HCT116 (cell line): ENCODE measurements around the gene CBLIF. TPM values are rescaled to one million over a fixed set of nuclear protein-coding genes. Genes with fewer than 3 reads are reported as not detected.

ENCODE experiments used
- ATAC-seq: fragments of 200-7000 bp; cut with Tn5 transposase; 2 replicates; pipeline ENCODE4 v1.9.1; 2020; ENCODE audit warnings: mild to moderate bottlenecking, moderate library complexity
- BruUV-seq: library from RNA; stranded (reverse); fragments of 400-500 nt; replicated peaks from 2 replicates; lab custom pipeline; 2021; lab: Mats Ljungman, UMichigan
- CTCF ChIA-PET: fragments of 300-600 bp; sonication (Branson Sonifier 250); formaldehyde crosslinking; loops from one replicate; lab custom pipeline; 2021; ENCODE audit warnings: antibody characterized with exemption; lab: Charles Lee
- POLR2A ChIA-PET: fragments of 300-600, 350-600 bp; sonication (Branson Sonifier 250); formaldehyde crosslinking; loops from one replicate; lab custom pipeline; 2021; ENCODE audit warnings: antibody characterized with exemption; lab: Charles Lee
- RAD21 ChIA-PET, 2 experiments: fragments of 300-600 bp; sonication (Branson Sonifier 250); formaldehyde crosslinking; loops; one replicate each; lab custom pipeline; 2023; ENCODE audit warnings: low total read pairs in 2 of 2; ENCODE audit not compliant: uncharacterized antibody in 2 of 2, unreplicated experiment in 2 of 2, low non-redundant PET in 1 of 2; lab: Charles Lee
- DNase-seq: peaks from one replicate; pipeline ENCODE4 v3.0.0-alpha.2; 2010; ENCODE audit warnings: low read depth, low spot score
- H2AFZ ChIP-seq: fragments of 200-600 bp; shearing (Covaris generic), sonication (generic); 2 replicates; pipeline ENCODE4 v1.6.1; 2017; ENCODE audit warnings: low read depth, mixed run types, mixed read lengths, antibody characterized with exemption, low read length; ENCODE audit not compliant: poor library complexity, severe bottlenecking
- H3K27ac ChIP-seq: 2 replicates; pipeline ENCODE4 v1.5.1; 2012; ENCODE audit warnings: low read depth, low read length
- H3K27me3 ChIP-seq: fragments of 200-600 bp; sonication (generic); 2 replicates; pipeline ENCODE4 v1.6.1; 2016; ENCODE audit warnings: mixed run types, low read length, mixed read lengths; ENCODE audit not compliant: insufficient read depth
- H3K36me3 ChIP-seq, 2 experiments: fragments of 200-500 bp in 1 of 2; fragments of 200-600 bp in 1 of 2; sonication (Bioruptor generic) in 1 of 2; sonication (generic) in 1 of 2; 2 replicates each; pipeline versions ENCODE4 v1.5.1 to v1.6.1; 2014 to 2016; ENCODE audit warnings: low read length in 2 of 2, inconsistent platforms in 1 of 2, mixed read lengths in 1 of 2, mixed run types in 1 of 2; ENCODE audit not compliant: insufficient read depth in 2 of 2, control insufficient read depth in 1 of 2
- H3K4me1 ChIP-seq, 2 experiments: fragments of 200-600 bp in 1 of 2; sonication (generic) in 1 of 2; 2 replicates each; pipeline versions ENCODE4 v1.5.1 to v1.6.1; 2012 to 2017; ENCODE audit warnings: low read length in 2 of 2, inconsistent platforms in 1 of 2, mild to moderate bottlenecking in 1 of 2, mixed read lengths in 1 of 2, mixed run types in 1 of 2, moderate library complexity in 1 of 2; ENCODE audit not compliant: insufficient read depth in 2 of 2, control insufficient read depth in 1 of 2
- H3K4me2 ChIP-seq: fragments of 200-600 bp; sonication (generic); 2 replicates; pipeline ENCODE4 v1.6.1; 2017; ENCODE audit warnings: mixed run types, low read length, mixed read lengths
- H3K4me3 ChIP-seq, 2 experiments: fragments of 200-600 bp in 1 of 2; sonication (generic) in 1 of 2; replicated peaks in 1 of 2; 2 replicates each; pipeline ENCODE4 v1.5.1; 2011 to 2016; ENCODE audit warnings: low read length in 2 of 2, control low read depth in 1 of 2, low read depth in 1 of 2, mild to moderate bottlenecking in 1 of 2, mixed read lengths in 1 of 2, mixed run types in 1 of 2
- H3K79me2 ChIP-seq: fragments of 200-600 bp; sonication (generic); 2 replicates; pipeline ENCODE4 v1.6.1; 2017; ENCODE audit warnings: mild to moderate bottlenecking, mixed run types, low read length, moderate library complexity, mixed read lengths; ENCODE audit not compliant: insufficient read depth
- H3K9ac ChIP-seq: fragments of 200-600 bp; sonication (generic); 2 replicates; pipeline ENCODE4 v1.6.1; 2016; ENCODE audit warnings: low read length, mixed read lengths
- H3K9me2 ChIP-seq: fragments of 200-600 bp; sonication (generic), shearing (Covaris generic); 2 replicates; pipeline ENCODE4 v1.6.1; 2017; ENCODE audit warnings: mixed run types, mild to moderate bottlenecking, moderate library complexity; ENCODE audit not compliant: insufficient read depth
- H3K9me3 ChIP-seq, 2 experiments: fragments of 200-500 bp in 1 of 2; fragments of 200-600 bp in 1 of 2; sonication (Bioruptor generic) in 1 of 2; sonication (generic) in 1 of 2; 2 replicates each; pipeline ENCODE4 v1.6.1; 2014 to 2017; ENCODE audit warnings: low read length in 2 of 2, mixed read lengths in 2 of 2, inconsistent platforms in 1 of 2, low read depth in 1 of 2, mild to moderate bottlenecking in 1 of 2, mixed run types in 1 of 2, moderate library complexity in 1 of 2; ENCODE audit not compliant: control insufficient read depth in 1 of 2, insufficient read depth in 1 of 2
- H4K20me1 ChIP-seq: fragments of 200-600 bp; sonication (generic), shearing (Covaris generic); 2 replicates; pipeline ENCODE4 v1.6.1; 2017; ENCODE audit warnings: mixed run types, mild to moderate bottlenecking, moderate library complexity; ENCODE audit not compliant: insufficient read depth
- CEBPB ChIP-seq: IDR thresholded peaks from 2 replicates; pipeline ENCODE4 v1.6.1; 2012; ENCODE audit warnings: low read depth
- CTCF ChIP-seq, 3 experiments: fragments of 200-600 bp in 1 of 3; sonication (generic) in 1 of 3; IDR thresholded peaks in 2 of 3; conservative IDR thresholded peaks in 1 of 3; 2 replicates each; pipeline ENCODE4 v1.5.1; 2012 to 2017; ENCODE audit warnings: low read depth in 2 of 3, low read length in 2 of 3, antibody characterized with exemption in 1 of 3, borderline replicate concordance in 1 of 3, control low read depth in 1 of 3, mild to moderate bottlenecking in 1 of 3, mixed read lengths in 1 of 3, mixed run types in 1 of 3, moderate library complexity in 1 of 3; ENCODE audit not compliant: insufficient read depth in 1 of 3
- EGR1 ChIP-seq: IDR thresholded peaks from 2 replicates; pipeline ENCODE4 v1.6.1; 2012; ENCODE audit warnings: low read depth
- ELF1 ChIP-seq: IDR thresholded peaks from 2 replicates; pipeline ENCODE4 v1.6.1; 2012; ENCODE audit warnings: low read depth, borderline replicate concordance
- EZH2 ChIP-seq: fragments of 200-600 bp; sonication (generic); IDR thresholded peaks from 2 replicates; pipeline ENCODE4 v1.6.1; 2017; ENCODE audit warnings: antibody characterized with exemption, mixed run types
- JUND ChIP-seq: IDR thresholded peaks from 2 replicates; pipeline ENCODE4 v1.6.1; 2012
- MAX ChIP-seq: IDR thresholded peaks from 2 replicates; pipeline ENCODE4 v1.6.1; 2012
- RAD21 ChIP-seq: IDR thresholded peaks from 2 replicates; pipeline ENCODE4 v1.6.1; 2012; ENCODE audit warnings: low read depth, mild to moderate bottlenecking
- SP1 ChIP-seq: IDR thresholded peaks from 2 replicates; pipeline ENCODE4 v1.6.1; 2012; ENCODE audit warnings: low read depth
- SRF ChIP-seq: IDR thresholded peaks from 2 replicates; pipeline ENCODE4 v1.6.1; 2012; ENCODE audit warnings: low read depth
- TCF7L2 ChIP-seq: IDR thresholded peaks from 2 replicates; pipeline ENCODE4 v1.7.0; 2011; ENCODE audit warnings: borderline replicate concordance, inconsistent platforms; ENCODE audit not compliant: insufficient read depth, insufficient read length; ENCODE audit errors: extremely low read depth
- YY1 ChIP-seq: IDR thresholded peaks from 2 replicates; pipeline ENCODE4 v1.6.1; 2011; ENCODE audit warnings: low read length, low read depth, moderate library complexity, mild to moderate bottlenecking; ENCODE audit not compliant: insufficient replicate concordance; ENCODE audit errors: extremely low read depth
- ZBTB33 ChIP-seq: IDR thresholded peaks from 2 replicates; pipeline ENCODE4 v1.6.1; 2011; ENCODE audit warnings: mild to moderate bottlenecking, low read length, moderate library complexity; ENCODE audit not compliant: insufficient replicate concordance; ENCODE audit errors: extremely low read depth
- ZNF274 ChIP-seq: fragments of 200-500 bp; sonication (Bioruptor generic); IDR thresholded peaks from 2 replicates; pipeline ENCODE4 v1.6.1; 2014; ENCODE audit warnings: mild to moderate bottlenecking, low read depth, low read length, inconsistent platforms
- intact Hi-C: fragments of 100-400 bp; cut with micrococcal nuclease; formaldehyde crosslinking; loops from 2 replicates; pipeline ENCODE4 v1.10.0; 2022
- total RNA-seq: library from RNA; stranded (reverse); gene quantifications from one replicate; pipeline ENCODE4 v1.2.1, GENCODE V29; 2021; ENCODE audit not compliant: unreplicated experiment

CBLIF gene
- total RNA-seq, 1 experiment from 2014 or later, result not detected

GRCh38 chr11:59800390-59801025, 44.8 kb downstream of the CBLIF start:
- ChIA-PET POLR2A (interaction anchor here (2.3 kb wide), 1 partner anchor 45 kb away, joined by 15 read pairs; the partner anchor contains the start of gene STX3), RAD21 (interaction anchor here (0.5 to 1.0 kb wide), 2 partner anchors 46 to 144 kb away, joined by 3 read pairs; no protein-coding TSS in a partner anchor), CTCF (interaction anchor here (3.3 kb wide), 1 partner anchor 45 kb away, joined by 40 read pairs; the partner anchor contains the start of gene STX3)
- no peak overlapping the region for H3K4me3 ChIP-seq
- no peaks in the 10 kb centered on the region for H4K20me1 ChIP-seq
- TF ChIP-seq SRF (no peak), ZBTB33 (no peak), ELF1 (no peak), ZNF274 (no peak), EZH2 (no peak), SP1 (no peak), EGR1 (no peak), RAD21 (no peak), MAX (no peak), TCF7L2 (no peak), CTCF (IDR thresholded peaks at IDR 0.05 in 2 of 3, conservative IDR thresholded peaks at IDR 0.05 in 1 of 3; ENCODE audit: borderline replicate concordance in 1 of 3, insufficient read depth in 1 of 3, low read depth in 2 of 3, low read length in 2 of 3) (no peak), YY1 (no peak), JUND (no peak), CEBPB (no peak)
- no peaks in the 10 kb centered on the region for H3K79me2 ChIP-seq
- H3K4me1 ChIP-seq, result peaks cover 0 to 7% of the 10 kb centered on the region in 2 experiments; a peak in 1 of 4 replicates
- no peak overlapping the region for H2AFZ ChIP-seq
- no TSS peak for BruUV-seq
- no peaks in the 10 kb centered on the region for H3K9me2 ChIP-seq
- H3K4me2 ChIP-seq, result no peak overlapping the region
- intact Hi-C loops, result loop anchor here (10.0 kb wide), 2 partner anchors 116 to 366 kb away; partner anchors contain the start of gene OR5A1
- H3K9ac ChIP-seq, result no peak overlapping the region
- no peak for ATAC-seq
- peaks cover 11 to 18% of the 10 kb centered on the region in 2 experiments; a peak in 3 of 4 replicates for H3K36me3 ChIP-seq
- no peak overlapping the region for H3K27ac ChIP-seq
- no peak for DNase-seq
- H3K9me3 ChIP-seq, result no peaks in the 10 kb centered on the region
- no peaks in the 10 kb centered on the region for H3K27me3 ChIP-seq
